GM19397 (cell line): ENCODE measurements around the gene LNX2.

ENCODE experiments used
- ATAC-seq: cut with Tn5 transposase; IDR thresholded peaks from one replicate; pipeline ENCODE4 v1.9.1; 2021; ENCODE audit warnings: mild to moderate bottlenecking, moderate library complexity; ENCODE audit not compliant: unreplicated experiment

Gene LNX2

GRCh38 chr13:27620377-27621115 lies at the start of gene LNX2:
TSS of gene LNX2 (minus strand) at chr13:27620529. CDS start at chr13:27581703, 38,826 bp downstream.
- ATAC-seq: peak; percentile 86

GRCh38 chr13:27667946-27668345 lies 47.6 kb upstream of the LNX2 start:
- ATAC-seq: no peak

DNA sequence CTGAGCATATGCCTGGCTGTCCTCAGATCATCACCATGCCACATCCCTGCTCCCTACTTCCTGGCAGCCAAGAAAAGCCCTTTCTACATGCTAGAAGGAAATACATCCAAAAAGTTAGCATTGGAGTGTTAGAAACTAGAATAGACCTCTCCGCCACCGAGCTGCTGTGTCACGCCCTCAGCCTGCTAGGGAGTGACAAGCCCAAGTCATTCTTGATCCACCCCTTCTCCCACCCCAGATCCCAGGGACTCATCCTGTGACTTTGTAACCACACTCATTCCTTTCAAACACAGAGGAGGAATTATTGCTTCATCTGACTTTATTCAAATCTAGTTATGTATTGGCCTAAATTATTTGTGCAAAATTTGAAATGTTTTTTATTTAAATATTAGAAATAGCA lies 46.6 kb upstream of the LNX2 start:
- ATAC-seq: no peak

- no peak for ATAC-seq
Observed at GRCh38 chr13:27665761-27666160, 45.4 kb upstream of the LNX2 start.

DNA sequence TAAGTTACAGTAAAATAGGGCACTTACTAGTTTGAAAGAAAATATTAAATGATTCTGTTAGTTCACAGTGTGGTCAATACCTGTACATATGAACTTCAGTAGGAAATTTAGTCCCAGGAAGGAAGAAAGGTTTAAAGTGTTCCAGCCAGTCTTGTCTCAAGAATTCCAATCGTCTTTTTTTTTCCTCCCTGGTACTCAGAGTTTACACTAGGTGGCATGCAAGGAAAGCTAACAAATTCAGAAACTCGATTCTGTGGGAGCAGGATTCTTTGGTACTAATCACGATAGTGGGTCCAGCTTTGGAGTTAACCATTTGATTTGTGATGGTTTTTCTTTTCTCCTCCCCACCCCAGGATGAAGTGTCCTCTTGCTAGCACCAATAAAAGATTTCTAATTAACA lies 45.0 kb upstream of the LNX2 start:
- no peak for ATAC-seq

GRCh38 chr13:27663947-27664346 lies 43.6 kb upstream of the LNX2 start:
- no peak for ATAC-seq

DNA sequence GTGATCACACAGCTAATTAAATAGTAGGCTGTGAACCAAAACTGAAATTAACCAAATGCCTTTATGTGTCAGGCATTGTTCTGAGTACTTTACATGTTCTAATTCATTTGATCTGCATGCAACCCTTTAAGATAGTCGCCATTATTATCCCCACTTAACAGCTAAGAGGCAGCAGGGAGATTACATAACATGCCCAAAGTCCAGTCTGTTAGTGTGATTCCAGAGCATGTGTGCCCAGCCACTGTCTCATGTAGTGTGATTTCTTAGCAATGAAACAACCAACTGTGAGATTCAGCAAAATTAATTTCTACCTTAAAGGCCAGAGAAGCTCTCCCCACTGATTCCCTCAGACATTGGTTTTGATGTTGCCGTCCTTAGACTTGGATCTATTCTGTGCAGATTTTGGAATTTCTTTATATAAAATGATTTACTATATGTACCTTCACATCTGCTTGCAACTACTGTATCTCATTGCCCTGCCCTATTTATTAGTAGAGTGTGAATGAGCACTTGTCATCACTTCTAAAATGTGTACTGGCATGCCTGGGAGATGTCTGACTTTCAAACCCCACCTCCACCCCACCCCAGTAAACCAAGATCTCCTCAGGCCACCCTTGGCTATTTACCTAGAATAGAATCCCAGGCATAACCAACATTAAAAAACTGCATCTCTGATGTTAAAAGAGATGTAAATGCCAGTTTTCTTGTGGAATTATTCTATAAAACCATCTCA lies 42.6 kb upstream of the LNX2 start:
- ATAC-seq: no peak

- no peak for ATAC-seq
Observed at GRCh38 chr13:27661017-27661416, 40.7 kb upstream of the LNX2 start.

DNA sequence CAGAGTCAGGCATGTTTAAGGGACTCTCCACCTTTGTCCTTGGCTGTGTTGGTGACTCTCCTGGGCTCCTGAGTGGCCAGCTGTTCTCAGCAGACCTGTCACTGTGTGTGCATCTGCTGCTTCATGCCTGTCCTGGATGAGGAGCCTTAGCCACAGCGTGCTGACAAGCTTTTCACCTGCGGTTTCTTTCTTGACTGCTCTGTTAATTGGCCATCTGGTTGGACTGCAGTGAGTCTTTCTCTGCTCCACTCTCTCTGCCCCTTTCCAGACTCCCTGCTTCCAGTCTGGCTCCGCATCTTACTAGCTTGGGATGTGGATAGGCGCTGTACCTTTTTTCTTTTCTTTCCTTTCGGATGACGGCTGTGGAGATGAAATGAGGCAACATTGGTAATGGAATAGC lies 40.2 kb upstream of the LNX2 start:
- ATAC-seq: no peak

DNA sequence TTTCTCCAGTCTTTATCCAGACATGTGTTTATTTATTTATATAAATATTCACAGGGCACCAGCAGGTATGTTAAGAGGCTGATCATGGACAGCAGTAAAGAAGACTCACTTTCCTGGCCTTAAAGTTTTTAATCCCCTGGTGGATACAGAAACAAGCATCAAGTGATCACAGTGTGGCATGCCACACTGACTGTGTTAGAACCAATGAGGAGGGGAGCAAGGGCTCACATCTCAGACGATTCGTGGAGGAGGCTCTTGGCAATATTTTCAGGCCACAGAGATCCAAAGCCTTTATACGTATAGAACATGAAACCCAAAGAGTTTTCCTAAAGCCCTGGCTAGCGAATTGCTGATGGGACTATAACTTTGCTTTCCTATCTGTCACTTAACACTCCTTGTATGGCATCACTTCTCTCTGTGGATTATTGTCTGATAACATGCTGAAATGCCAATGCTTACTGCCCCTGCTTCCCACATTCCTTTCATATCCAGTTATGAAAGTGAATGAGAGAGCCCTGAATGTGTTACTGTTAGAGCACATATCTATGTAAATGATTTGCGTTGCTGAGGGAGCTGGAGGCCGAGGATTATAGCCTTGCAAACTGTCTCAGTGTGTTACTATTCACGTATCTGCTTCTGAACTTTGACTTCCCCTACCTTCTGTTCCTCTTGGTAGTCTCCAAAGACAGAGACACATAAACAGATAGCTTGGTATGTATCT lies 39.0 kb upstream of the LNX2 start:
- no peak for ATAC-seq

- ATAC-seq: no peak
Observed at GRCh38 chr13:27658546-27658945, 38.2 kb upstream of the LNX2 start.

DNA sequence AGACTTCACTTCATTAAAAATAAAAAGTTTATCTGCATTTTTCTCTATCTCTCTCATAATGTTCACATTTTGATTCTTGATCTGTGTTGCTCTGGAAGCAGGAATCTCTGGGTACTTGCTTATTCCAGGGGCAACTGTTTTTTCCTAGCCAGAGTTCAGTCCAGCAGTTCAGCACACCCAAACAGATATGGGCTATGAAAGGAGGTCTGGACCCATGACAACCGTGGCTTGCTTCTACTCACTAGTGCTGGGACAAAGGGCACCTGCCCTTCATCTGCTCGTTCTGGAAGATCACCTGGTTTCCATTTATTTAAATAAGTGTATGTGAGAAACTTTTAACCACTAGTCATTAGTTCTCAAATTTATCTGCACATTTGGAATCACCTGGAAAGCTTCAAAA lies 37.4 kb upstream of the LNX2 start:
- ATAC-seq: no peak

DNA sequence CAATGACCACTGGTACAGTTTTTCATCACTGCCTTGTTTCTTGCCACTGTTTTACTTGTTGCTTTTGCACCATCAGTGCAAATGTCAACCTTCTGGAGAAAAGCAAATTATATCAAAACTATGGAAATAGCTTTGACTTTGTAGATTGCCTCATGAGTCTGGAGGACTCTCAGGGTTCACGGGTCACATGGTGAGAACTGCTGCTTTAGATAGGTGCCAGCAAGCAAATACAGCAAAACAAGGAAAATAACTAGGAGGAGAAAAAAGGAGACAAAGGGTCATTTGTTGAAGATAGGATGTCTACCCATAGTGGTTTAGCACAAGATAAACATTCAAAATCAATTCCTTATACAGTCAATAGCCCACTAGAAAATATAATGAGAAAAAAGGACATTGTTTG lies 34.5 kb upstream of the LNX2 start:
- ATAC-seq: no peak

DNA sequence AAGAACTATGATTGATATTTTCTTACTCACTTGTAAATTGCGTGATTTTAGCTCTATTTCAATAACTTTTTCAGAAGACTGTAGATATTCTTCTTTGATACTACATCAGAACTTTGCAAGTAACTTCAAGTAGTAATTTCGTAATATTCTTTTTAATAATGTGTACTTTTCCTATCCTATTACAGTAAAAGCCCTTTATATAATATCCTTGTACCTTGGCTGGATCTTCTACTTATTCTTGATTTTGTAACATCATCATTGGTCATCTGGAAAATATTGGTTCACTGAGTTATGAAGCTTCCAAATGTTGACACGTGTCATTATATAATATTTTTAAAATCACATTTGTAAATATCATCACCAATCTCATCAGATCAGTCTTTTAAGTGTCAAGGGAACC lies 33.7 kb upstream of the LNX2 start:
- ATAC-seq: no peak

- no peak for ATAC-seq
Observed at GRCh38 chr13:27650312-27650711, 30.0 kb upstream of the LNX2 start.

GRCh38 chr13:27644302-27644701 lies 24.0 kb upstream of the LNX2 start:
- no peak for ATAC-seq

- no peak for ATAC-seq
Observed at GRCh38 chr13:27643334-27644132, 23.2 kb upstream of the LNX2 start.

DNA sequence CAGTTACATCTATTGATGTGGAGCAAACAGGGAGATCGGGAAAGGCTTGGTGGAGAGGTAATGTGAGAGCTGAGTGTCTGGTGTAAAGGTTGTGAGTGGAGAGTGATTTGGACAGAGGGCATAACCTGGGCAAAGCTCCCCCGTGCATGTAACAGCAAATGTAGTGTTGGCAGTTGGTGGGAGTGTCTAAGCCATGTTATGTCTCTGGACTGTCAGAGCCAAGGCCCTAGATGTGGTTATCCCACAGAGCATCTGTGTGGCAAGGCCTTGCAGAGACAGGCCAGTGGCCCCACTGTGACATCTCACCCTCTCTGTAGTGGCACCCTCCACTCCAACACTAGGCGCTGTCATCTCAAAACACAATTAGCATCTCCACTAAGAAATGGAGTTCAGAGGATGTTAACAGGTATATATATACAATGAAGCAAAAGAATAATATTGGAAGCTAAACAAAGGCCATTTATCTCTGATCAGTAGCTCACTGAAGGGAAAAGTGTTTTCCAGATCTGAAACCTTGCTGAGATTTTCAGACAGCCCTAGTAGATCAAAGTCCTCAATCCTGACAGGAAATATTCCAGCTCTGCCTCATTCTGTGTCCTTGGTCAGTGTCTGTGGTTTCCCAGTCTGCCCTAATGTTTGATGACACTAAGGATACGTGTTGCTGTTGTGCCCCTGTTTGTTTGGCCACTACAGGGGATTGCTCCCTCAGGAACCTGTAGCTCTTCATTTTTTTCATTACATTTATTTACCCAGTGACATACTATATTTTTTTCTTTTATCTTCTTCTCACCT lies 21.6 kb upstream of the LNX2 start:
- ATAC-seq: no peak

- ATAC-seq: no peak
Observed at GRCh38 chr13:27639186-27639585, 18.9 kb upstream of the LNX2 start.

DNA sequence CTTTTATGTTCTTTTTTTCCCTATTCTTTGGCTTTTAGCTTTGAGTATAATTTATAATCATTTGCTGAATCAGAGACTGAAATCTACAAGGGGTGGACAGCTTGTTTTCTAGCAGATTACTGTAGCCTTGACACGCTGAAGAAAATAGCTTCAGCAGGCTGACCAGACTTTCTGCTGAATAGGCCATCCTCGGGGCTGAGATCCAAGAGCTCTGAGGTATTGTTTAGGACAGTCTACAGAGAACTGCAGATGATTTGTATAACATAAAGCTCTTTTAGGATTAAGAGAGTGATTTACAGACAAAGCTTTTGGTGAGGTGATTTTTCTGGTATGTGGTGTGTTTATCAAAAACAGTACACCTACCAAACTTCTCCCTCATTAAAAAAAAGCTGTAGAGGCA lies 18.2 kb upstream of the LNX2 start:
- no peak for ATAC-seq
